GM21529 (cell line): ENCODE measurements around the gene OR6B2.
A peak's percentile ranks its signal among the peaks of the same experiment; 100 is the strongest.

Experiments used
- ATAC-seq: cut with Tn5 transposase; IDR thresholded peaks from one replicate; pipeline ENCODE4 v1.9.1; 2021; ENCODE audit not compliant: unreplicated experiment

Gene OR6B2

GRCh38 chr2:240042740-240043139 lies 12.5 kb upstream of the OR6B2 start:
- no peak for ATAC-seq

- ATAC-seq: no peak
Measured at GRCh38 chr2:240041363-240041762, 11.1 kb upstream of the OR6B2 start.

GRCh38 chr2:240037358-240037757 lies 7.1 kb upstream of the OR6B2 start:
- no peak for ATAC-seq

- ATAC-seq: no peak
Measured at GRCh38 chr2:240033330-240033678, 3.1 kb upstream of the OR6B2 start.

- ATAC-seq: no peak
Measured at GRCh38 chr2:240032406-240033329, 2.4 kb upstream of the OR6B2 start.

GRCh38 chr2:240024766-240025165 lies 5.5 kb downstream of the OR6B2 start:
- ATAC-seq: peak; percentile 25

- ATAC-seq: no peak
Measured at GRCh38 chr2:240023792-240024191, 6.4 kb downstream of the OR6B2 start.

- ATAC-seq: peak; percentile 38
Measured at GRCh38 chr2:240021488-240022104, 8.6 kb downstream of the OR6B2 start.

GRCh38 chr2:240018071-240018750 lies 12.0 kb downstream of the OR6B2 start:
- no peak for ATAC-seq

- no peak for ATAC-seq
Measured at GRCh38 chr2:240014327-240014726, 15.9 kb downstream of the OR6B2 start.

- ATAC-seq: no peak
Measured at GRCh38 chr2:240013343-240013742, 16.9 kb downstream of the OR6B2 start.

- no peak for ATAC-seq
Measured at GRCh38 chr2:240002983-240003382, 27.2 kb downstream of the OR6B2 start.

GRCh38 chr2:240000671-240001070 lies 29.6 kb downstream of the OR6B2 start:
- ATAC-seq: no peak

GRCh38 chr2:239997686-239998409 lies 32.4 kb downstream of the OR6B2 start:
- ATAC-seq: no peak

GRCh38 chr2:239994086-239994485 lies 36.1 kb downstream of the OR6B2 start:
- no peak for ATAC-seq

GRCh38 chr2:239993291-239993690 lies 36.9 kb downstream of the OR6B2 start:
- ATAC-seq: no peak

- ATAC-seq: peak; percentile 47
Measured at GRCh38 chr2:239991689-239992314, 38.4 kb downstream of the OR6B2 start.

- ATAC-seq: no peak
Measured at GRCh38 chr2:239990966-239991365, 39.3 kb downstream of the OR6B2 start.

- no peak for ATAC-seq
Measured at GRCh38 chr2:239985356-239985755, 44.9 kb downstream of the OR6B2 start.

GRCh38 chr2:239984421-239985194 lies 45.6 kb downstream of the OR6B2 start:
- ATAC-seq: no peak
